K562 (cell line): Measurements from ENCODE around the gene SCAMP2. TPM values are rescaled to one million over a fixed set of nuclear protein-coding genes. Genes with fewer than 3 reads are reported as not detected.

ENCODE experiments used
- CREB1 ChIP-seq, 2 experiments: sonication (generic) in 1 of 2; formaldehyde crosslinking in 1 of 2; IDR thresholded peaks; 2 replicates each; pipeline versions ENCODE4 v1.6.1 to v1.8.0; 2012 to 2022; ENCODE audit warnings: inconsistent platforms in 1 of 2, mild to moderate bottlenecking in 1 of 2, missing genetic modification reagents in 1 of 2, moderate library complexity in 1 of 2
- DDX20 ChIP-seq: fragments of 450-650 bp; IDR thresholded peaks from 2 replicates; pipeline ENCODE4 v1.6.1; 2016; ENCODE audit warnings: missing genetic modification characterization, low read depth, mild to moderate bottlenecking, missing compliant biosample characterization, moderate library complexity
- ETV5 ChIP-seq: sonication (generic); formaldehyde crosslinking; IDR thresholded peaks from 2 replicates; pipeline ENCODE4 v1.4.0; 2020; ENCODE audit warnings: low read depth, mild to moderate bottlenecking, missing genetic modification reagents
- GATA2 ChIP-seq: sonication (generic); formaldehyde crosslinking; IDR thresholded peaks from 2 replicates; pipeline ENCODE4 v1.4.0; 2020; ENCODE audit warnings: mild to moderate bottlenecking, missing genetic modification reagents
- MAZ ChIP-seq, 2 experiments: fragments of 450-650 bp in 1 of 2; sonication (generic) in 1 of 2; formaldehyde crosslinking; IDR thresholded peaks in 1 of 2; conservative IDR thresholded peaks in 1 of 2; 2 replicates each; pipeline versions ENCODE4 v1.4.0 to v1.5.0; 2020; ENCODE audit warnings: mild to moderate bottlenecking in 1 of 2, missing genetic modification reagents in 1 of 2
- NFIC ChIP-seq: fragments of 450-650 bp; IDR thresholded peaks from 2 replicates; pipeline ENCODE4 v1.6.1; 2017; ENCODE audit warnings: mild to moderate bottlenecking, inconsistent platforms
- RBFOX2 ChIP-seq: fragments of 200-400 bp; formaldehyde crosslinking; IDR thresholded peaks from 2 replicates; pipeline ENCODE4 v1.6.1; 2017; ENCODE audit warnings: low read depth, mild to moderate bottlenecking, low read length, moderate library complexity
- RHOXF2B ChIP-seq: fragments of 250-450 bp; sonication (Bioruptor Pico); conservative IDR thresholded peaks from 2 replicates; pipeline ENCODE4 v1.5.1; 2021
- SIN3A ChIP-seq, 2 experiments: fragments of 150-350 bp in 1 of 2; IDR thresholded peaks; 2 replicates each; pipeline ENCODE4 v1.6.1; 2011 to 2016; ENCODE audit warnings: borderline replicate concordance in 2 of 2, low read depth in 2 of 2, low read length in 2 of 2, mild to moderate bottlenecking in 2 of 2, moderate library complexity in 2 of 2; ENCODE audit not compliant: control insufficient read depth in 1 of 2
- SMAD3 ChIP-seq: fragments of 450-650 bp; formaldehyde crosslinking; conservative IDR thresholded peaks from 2 replicates; pipeline ENCODE4 v1.4.0; 2020; ENCODE audit warnings: mild to moderate bottlenecking
- TAF7 ChIP-seq: fragments of 450-650 bp; IDR thresholded peaks from 2 replicates; pipeline ENCODE4 v1.6.1; 2016; ENCODE audit warnings: missing genetic modification characterization, missing compliant biosample characterization
- ZNF12 ChIP-seq: sonication (generic); formaldehyde crosslinking; IDR thresholded peaks from 2 replicates; pipeline ENCODE4 v1.4.0; 2020; ENCODE audit warnings: mild to moderate bottlenecking, missing genetic modification reagents
- ZNF212 ChIP-seq: fragments of 450-650 bp; formaldehyde crosslinking; IDR thresholded peaks from 2 replicates; pipeline ENCODE4 v1.4.0; 2020; ENCODE audit warnings: mild to moderate bottlenecking
- ZNF217 ChIP-seq: sonication (generic); formaldehyde crosslinking; IDR thresholded peaks from 2 replicates; pipeline ENCODE4 v1.8.0; 2022; ENCODE audit warnings: mild to moderate bottlenecking, missing genetic modification reagents
- ZNF644 ChIP-seq: fragments of 200-800 bp; sonication (Bioruptor generic); IDR thresholded peaks from 2 replicates; pipeline ENCODE4 v1.6.1; 2016; ENCODE audit warnings: low read depth, missing genetic modification characterization, missing compliant biosample characterization
- polyA plus RNA-seq, 8 experiments: library from polyadenylated mRNA; depleted of rRNA in 4 of 8; stranded (reverse) in 5 of 8; unstranded in 3 of 8; fragments of >200 nt; fragmentation: Nextera tagmentation in 2 of 8; fragmentation: Illumina TruSeq in 1 of 8; extraction: Ambion mirVana in 2 of 8; extraction: Trizol in 1 of 8; gene quantifications; 2 replicates each; pipeline versions ENCODE4 v1.2.1 to v1.2.3, GENCODE V29; 2011 to 2014; ENCODE audit warnings: inconsistent platforms in 1 of 8, missing spikeins in 1 of 8
- total RNA-seq, 7 experiments: library from RNA; depleted of rRNA in 6 of 7; stranded (reverse); fragments of >200 nt in 6 of 7; fragmentation: Illumina TruSeq in 2 of 7; extraction: Trizol in 2 of 7; gene quantifications; 2 replicates each; pipeline versions ENCODE4 v1.2.1 to v1.2.3, GENCODE V29; 2011 to 2021; ENCODE audit warnings: low replicate concordance in 1 of 7
- TF ChIP-seq, protein P1 (sequence below): IDR thresholded peaks from 2 replicates; pipeline ENCODE4 v1.6.1; 2014; ENCODE audit warnings: antibody characterized with exemption
- TF ChIP-seq, protein P2 (sequence below): fragments of 250-450 bp; sonication (Bioruptor Pico); IDR thresholded peaks from 2 replicates; pipeline ENCODE4 v1.5.0; 2021; ENCODE audit warnings: mild to moderate bottlenecking, moderate library complexity

The SCAMP2 gene
- total and polyA plus RNA-seq, 9 of the 15 experiments (the other 6 are each of a cell fraction or from before 2014, with no cell fraction given): 5.9 to 61.1 (median 20.1) TPM

DNA sequence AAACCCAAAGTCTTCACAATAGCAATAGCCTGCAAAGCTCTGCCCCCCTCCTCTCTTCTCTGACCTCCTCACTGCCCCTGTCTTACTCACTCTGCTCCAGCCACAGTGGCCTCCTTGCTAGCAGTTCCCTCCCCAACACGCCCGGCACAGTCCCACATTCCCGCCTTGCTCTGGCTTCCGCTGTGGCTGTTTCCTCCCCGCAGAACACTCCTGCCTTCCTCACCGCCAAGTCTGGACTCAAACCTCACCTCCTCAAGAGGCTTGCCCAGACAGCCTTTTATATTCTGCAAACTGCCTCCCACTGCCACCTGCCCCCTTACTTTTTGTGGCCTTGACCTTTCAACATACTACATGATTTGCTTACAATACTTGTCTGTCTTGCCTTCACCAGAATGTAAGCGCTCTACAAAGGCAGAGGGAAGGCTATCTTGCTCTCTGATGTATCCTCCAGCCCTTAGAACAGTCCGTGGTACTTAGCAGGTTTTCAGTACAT, 16.3 kb upstream of the SCAMP2 start (continued):
- TF ChIP-seq, protein P1, sequence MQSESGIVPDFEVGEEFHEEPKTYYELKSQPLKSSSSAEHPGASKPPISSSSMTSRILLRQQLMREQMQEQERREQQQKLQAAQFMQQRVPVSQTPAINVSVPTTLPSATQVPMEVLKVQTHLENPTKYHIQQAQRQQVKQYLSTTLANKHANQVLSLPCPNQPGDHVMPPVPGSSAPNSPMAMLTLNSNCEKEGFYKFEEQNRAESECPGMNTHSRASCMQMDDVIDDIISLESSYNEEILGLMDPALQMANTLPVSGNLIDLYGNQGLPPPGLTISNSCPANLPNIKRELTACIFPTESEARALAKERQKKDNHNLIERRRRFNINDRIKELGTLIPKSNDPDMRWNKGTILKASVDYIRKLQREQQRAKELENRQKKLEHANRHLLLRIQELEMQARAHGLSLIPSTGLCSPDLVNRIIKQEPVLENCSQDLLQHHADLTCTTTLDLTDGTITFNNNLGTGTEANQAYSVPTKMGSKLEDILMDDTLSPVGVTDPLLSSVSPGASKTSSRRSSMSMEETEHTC: no peak
- TF ChIP-seq DDX20 (tag): no peak
- no peak for TF ChIP-seq TAF7 (tag)
- TF ChIP-seq ZNF12: 0 out of 2 replicates have a peak, but pooled peaks have one; percentile 26
- no peak for TF ChIP-seq NFIC
- no peak for TF ChIP-seq ZNF217 (CRISPR knock-in tag)
- TF ChIP-seq MAZ (CRISPR knock-in tag; conservative IDR thresholded peaks at IDR 0.05 in 1 of 2, IDR thresholded peaks at IDR 0.05 in 1 of 2): no peak
- no peak for TF ChIP-seq RHOXF2B (CRISPR knock-in tag)
- TF ChIP-seq CREB1 (IDR thresholded peaks at IDR 0.05): no peak
- TF ChIP-seq CREB1 (CRISPR knock-in tag; IDR thresholded peaks at IDR 0.05): no peak
- TF ChIP-seq ZNF212 (CRISPR knock-in tag): no peak
- no peak for TF ChIP-seq ZNF644 (tag)
- TF ChIP-seq SIN3A (IDR thresholded peaks at IDR 0.05; ENCODE audit: borderline replicate concordance in 2 of 2, control insufficient read depth in 1 of 2, low read depth in 2 of 2, low read length in 2 of 2): peak; percentile 29 to 50; a peak in 1 of 4 replicates
- no peak for TF ChIP-seq GATA2
- TF ChIP-seq, protein P2, sequence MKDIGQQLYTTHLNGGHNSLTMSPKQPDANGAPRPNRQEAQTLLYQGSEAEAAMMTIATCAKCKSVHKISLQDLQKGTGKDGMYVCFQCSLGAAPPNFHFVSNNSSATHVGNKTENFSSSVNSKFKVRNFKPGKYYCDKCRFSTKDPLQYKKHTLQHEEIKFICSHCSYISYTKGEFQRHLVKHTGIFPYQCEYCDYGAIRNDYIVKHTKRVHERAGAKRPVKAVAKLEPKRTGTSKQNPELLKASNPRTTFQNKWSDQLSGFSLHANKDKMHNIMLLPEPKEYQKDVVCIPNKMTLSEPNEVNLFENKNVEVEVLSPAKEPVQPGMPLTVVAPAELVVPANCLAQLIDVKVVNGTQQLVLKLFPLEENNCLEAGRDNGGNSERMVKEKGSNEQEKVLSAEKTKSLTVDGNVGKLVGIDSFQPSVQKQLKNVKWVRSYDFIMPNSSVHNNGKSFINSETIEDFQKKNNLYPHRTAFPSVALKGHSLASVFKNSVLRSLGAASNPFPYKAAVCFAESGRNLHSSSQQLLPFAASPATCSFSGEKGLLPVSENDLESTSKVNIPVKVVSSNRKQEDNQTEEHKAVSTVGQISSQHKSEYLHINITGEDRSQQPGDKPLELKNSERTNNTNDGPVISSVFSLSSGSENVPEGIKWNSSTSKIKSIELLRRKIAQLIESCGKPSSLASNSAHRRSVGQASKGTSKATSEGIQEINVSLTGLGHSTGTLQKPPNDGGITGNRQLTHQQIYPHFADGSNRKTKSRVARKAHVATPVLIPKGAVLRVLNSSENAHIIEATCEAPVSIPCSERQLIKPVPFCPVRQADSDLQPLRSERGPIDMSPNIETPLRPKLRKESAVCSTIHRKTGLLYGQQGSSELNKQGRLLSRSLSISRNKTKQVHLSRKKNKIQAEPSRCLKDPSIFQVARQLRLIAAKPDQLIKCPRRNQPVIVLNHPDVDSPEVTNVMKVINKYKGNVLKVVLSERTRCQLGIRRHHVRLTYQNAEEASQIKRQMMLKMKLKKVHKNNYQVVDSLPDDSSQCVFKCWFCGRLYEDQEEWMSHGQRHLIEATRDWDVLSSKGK (CRISPR knock-in tag): no peak
- TF ChIP-seq RBFOX2: no peak
- no peak for TF ChIP-seq ETV5 (CRISPR knock-in tag)
- TF ChIP-seq SMAD3 (CRISPR knock-in tag): no peak
